Neuronal stem cell (in vitro differentiated cells): ENCODE measurements around the gene NLRP14.

Experiments used
- DNase-seq: peaks from one replicate; pipeline ENCODE4 v3.0.0-alpha.2; 2013; ENCODE audit warnings: low spot score
- H2AFZ ChIP-seq: one replicate; pipeline ENCODE4 v1.6.1; 2013; ENCODE audit warnings: mild to moderate bottlenecking, low read length, inconsistent platforms
- H2AK5ac ChIP-seq: 2 replicates; pipeline ENCODE4 v1.6.1; 2013; ENCODE audit warnings: low read depth, mild to moderate bottlenecking, inconsistent platforms, low read length, moderate library complexity, mixed read lengths
- H2BK120ac ChIP-seq: 2 replicates; pipeline ENCODE4 v1.6.1; 2013; ENCODE audit warnings: low read depth, mild to moderate bottlenecking, inconsistent platforms, low read length, moderate library complexity, mixed read lengths
- H2BK12ac ChIP-seq: one replicate; pipeline ENCODE4 v1.6.1; 2013; ENCODE audit warnings: low read length, inconsistent platforms
- H2BK15ac ChIP-seq: 2 replicates; pipeline ENCODE4 v1.6.1; 2013; ENCODE audit warnings: mild to moderate bottlenecking, low read length, inconsistent platforms, mixed read lengths
- H2BK5ac ChIP-seq: one replicate; pipeline ENCODE4 v1.6.1; 2013; ENCODE audit warnings: inconsistent platforms, mild to moderate bottlenecking, low read length, moderate library complexity
- H3K14ac ChIP-seq: one replicate; pipeline ENCODE4 v1.6.1; 2013; ENCODE audit warnings: low read length, inconsistent platforms
- H3K18ac ChIP-seq: 2 replicates; pipeline ENCODE4 v1.6.1; 2013; ENCODE audit warnings: low read length, inconsistent platforms
- H3K23ac ChIP-seq: 2 replicates; pipeline ENCODE4 v1.6.1; 2013; ENCODE audit warnings: low read depth, mild to moderate bottlenecking, mixed read lengths, low read length, inconsistent platforms; ENCODE audit not compliant: poor library complexity
- H3K27ac ChIP-seq: replicated peaks from 3 replicates; pipeline ENCODE4 v1.5.1; 2013; ENCODE audit warnings: low read length, inconsistent platforms
- H3K27me3 ChIP-seq, 3 experiments: 2 replicates each; pipeline ENCODE4 v1.6.1; 2013; ENCODE audit warnings: low read length in 3 of 3, mild to moderate bottlenecking in 2 of 3, inconsistent platforms in 1 of 3, low read depth in 1 of 3, mixed read lengths in 1 of 3, moderate library complexity in 1 of 3; ENCODE audit not compliant: control insufficient read depth in 3 of 3, insufficient read depth in 3 of 3
- H3K36me3 ChIP-seq, 2 donors: replicated peaks in 1 of 2; 2 replicates each; pipeline ENCODE4 v1.6.1; 2013; ENCODE audit warnings: low read length in 2 of 2; ENCODE audit not compliant: control insufficient read depth in 2 of 2, insufficient read depth in 2 of 2
- H3K4ac ChIP-seq: 2 replicates; pipeline ENCODE4 v1.6.1; 2013; ENCODE audit warnings: inconsistent platforms, mild to moderate bottlenecking, low read length, moderate library complexity
- H3K4me1 ChIP-seq, 2 donors: 1 replicate in 1 of 2; 2 replicates in 1 of 2; pipeline ENCODE4 v1.6.1; 2013; ENCODE audit warnings: low read length in 2 of 2, low read depth in 1 of 2; ENCODE audit not compliant: control insufficient read depth in 2 of 2, insufficient read depth in 1 of 2
- H3K4me2 ChIP-seq: one replicate; pipeline ENCODE4 v1.6.1; 2013; ENCODE audit warnings: mild to moderate bottlenecking, low read length, inconsistent platforms; ENCODE audit not compliant: insufficient read depth, poor library complexity, severe bottlenecking
- H3K4me3 ChIP-seq, 2 donors: 2 replicates each; pipeline ENCODE4 v1.5.1; 2013; ENCODE audit warnings: low read length in 2 of 2, mild to moderate bottlenecking in 2 of 2, inconsistent platforms in 1 of 2, moderate library complexity in 1 of 2
- H3K79me1 ChIP-seq: one replicate; pipeline ENCODE4 v1.6.1; 2013; ENCODE audit warnings: low read depth, mild to moderate bottlenecking, inconsistent platforms, low read length, moderate library complexity
- H3K9ac ChIP-seq: one replicate; pipeline ENCODE4 v1.6.1; 2013; ENCODE audit warnings: mild to moderate bottlenecking, low read depth, low read length, inconsistent platforms; ENCODE audit not compliant: poor library complexity
- H3K9me3 ChIP-seq, 2 donors: replicated peaks in 1 of 2; 2 replicates each; pipeline versions ENCODE3 to v1.6.1; 2013; ENCODE audit warnings: low read length in 2 of 2, mild to moderate bottlenecking in 2 of 2, inconsistent platforms in 1 of 2, low read depth in 1 of 2, mixed read lengths in 1 of 2, moderate library complexity in 1 of 2; ENCODE audit not compliant: control insufficient read depth in 2 of 2, insufficient read depth in 1 of 2
- H4K8ac ChIP-seq: one replicate; pipeline ENCODE4 v1.6.1; 2013; ENCODE audit warnings: low read depth, mild to moderate bottlenecking, inconsistent platforms, low read length, moderate library complexity
- H4K91ac ChIP-seq: one replicate; pipeline ENCODE4 v1.6.1; 2013; ENCODE audit warnings: low read length, low read depth, mild to moderate bottlenecking, inconsistent platforms; ENCODE audit not compliant: poor library complexity
- WGBS, 2 donors: extraction: QIAGEN DNeasy Blood & Tissue Kit; methylation state at CpG; one replicate each; pipeline ENCODE4 v1.1.7; 2013; ENCODE audit warnings: missing lambda C conversion rate in 2 of 2, mixed read lengths in 1 of 2; ENCODE audit not compliant: insufficient read length in 2 of 2, insufficient replicate concordance in 1 of 2; ENCODE audit errors: extremely low coverage in 2 of 2; 5-methylcytosine and 5-hydroxymethylcytosine counted together

The NLRP14 gene

GRCh38 chr11:6995703-6996102 lies 24.6 kb upstream of the NLRP14 start:
- H2BK120ac ChIP-seq, result no peak overlapping the region
- H2AFZ ChIP-seq, result no peak overlapping the region
- H2BK5ac ChIP-seq, result no peak overlapping the region
- peaks cover 4 to 17% of the 10 kb centered on the region in 2 donors for H3K36me3 ChIP-seq
- no peaks in the 10 kb centered on the region for H3K27me3 ChIP-seq
- H2BK15ac ChIP-seq, result no peak overlapping the region
- H3K9me3 ChIP-seq, result no peaks in the 10 kb centered on the region
- no peaks in the 10 kb centered on the region for H3K79me1 ChIP-seq
- no peak overlapping the region for H3K23ac ChIP-seq
- H3K4me1 ChIP-seq, result peaks cover 0 to 2% of the 10 kb centered on the region in 2 donors
- H3K9ac ChIP-seq, result no peak overlapping the region
- no peak overlapping the region for H3K4me2 ChIP-seq
- no peak overlapping the region for H3K27ac ChIP-seq
- no peak overlapping the region for H3K4me3 ChIP-seq
- no peak overlapping the region for H2AK5ac ChIP-seq
- DNase-seq, result no peak
- H4K8ac ChIP-seq, result no peak overlapping the region
- H3K18ac ChIP-seq, result no peak overlapping the region
- no peak overlapping the region for H4K91ac ChIP-seq
- H3K14ac ChIP-seq, result no peak overlapping the region
- H2BK12ac ChIP-seq, result no peak overlapping the region
- no peak overlapping the region for H3K4ac ChIP-seq

GRCh38 chr11:7004482-7004881 lies 15.8 kb upstream of the NLRP14 start:
- Histone ChIP-seq H4K91ac (no peak overlapping the region), H3K9me3 (no peaks in the 10 kb centered on the region), H2BK12ac (no peak overlapping the region), H2BK15ac (no peak overlapping the region), H2BK5ac (no peak overlapping the region), H3K27ac (no peak overlapping the region), H3K4me2 (no peak overlapping the region), H3K79me1 (peaks cover 3% of the 10 kb centered on the region), H3K18ac (no peak overlapping the region), H3K14ac (no peak overlapping the region), H3K4ac (no peak overlapping the region), H2BK120ac (no peak overlapping the region), H3K23ac (no peak overlapping the region), H3K36me3 (peaks cover 7 to 34% of the 10 kb centered on the region in 2 donors), H3K27me3 (no peaks in the 10 kb centered on the region), H3K9ac (no peak overlapping the region), H3K4me3 (no peak overlapping the region), H2AK5ac (no peak overlapping the region), H3K4me1 (no peaks in the 10 kb centered on the region), H4K8ac (no peak overlapping the region), H2AFZ (no peak overlapping the region)
- WGBS, 2 donors, result no CpG with 5 or more reads among the region's 3 CpGs
- no peak for DNase-seq

- Histone ChIP-seq H3K23ac (no peak overlapping the region), H3K9ac (no peak overlapping the region), H3K4me2 (no peak overlapping the region), H2BK15ac (no peak overlapping the region), H4K8ac (no peak overlapping the region), H2AFZ (no peak overlapping the region), H3K9me3 (no peaks in the 10 kb centered on the region), H3K14ac (no peak overlapping the region), H2BK120ac (no peak overlapping the region), H3K79me1 (peaks cover 2% of the 10 kb centered on the region), H3K18ac (no peak overlapping the region), H3K27me3 (no peaks in the 10 kb centered on the region), H3K27ac (no peak overlapping the region), H2AK5ac (no peak overlapping the region), H3K36me3 (peaks cover 0 to 2% of the 10 kb centered on the region in 2 donors), H3K4ac (no peak overlapping the region), H2BK5ac (no peak overlapping the region), H3K4me3 (no peak overlapping the region), H3K4me1 (peaks cover 4 to 6% of the 10 kb centered on the region in 2 donors), H4K91ac (no peak overlapping the region), H2BK12ac (no peak overlapping the region)
- no CpG with 5 or more reads among the region's 1 CpG for WGBS, 2 donors
- DNase-seq, result no peak
Measured at GRCh38 chr11:7014118-7014517, 6.2 kb upstream of the NLRP14 start.

GRCh38 chr11:7016011-7016410 lies 4.3 kb upstream of the NLRP14 start:
- Histone ChIP-seq H2BK120ac (no peak overlapping the region), H3K27ac (no peak overlapping the region), H2BK15ac (no peak overlapping the region), H4K91ac (no peak overlapping the region), H3K36me3 (peaks cover 0 to 2% of the 10 kb centered on the region in 2 donors), H2AK5ac (no peak overlapping the region), H2AFZ (no peak overlapping the region), H3K4me2 (no peak overlapping the region), H3K14ac (no peak overlapping the region), H4K8ac (no peak overlapping the region), H3K4ac (no peak overlapping the region), H3K27me3 (no peaks in the 10 kb centered on the region), H3K4me1 (peaks cover 6 to 7% of the 10 kb centered on the region in 2 donors), H2BK12ac (no peak overlapping the region), H3K9me3 (no peaks in the 10 kb centered on the region), H2BK5ac (no peak overlapping the region), H3K4me3 (no peak overlapping the region), H3K79me1 (peaks cover 2% of the 10 kb centered on the region), H3K9ac (no peak overlapping the region), H3K23ac (no peak overlapping the region), H3K18ac (no peak overlapping the region)
- DNase-seq, result no peak
- no CpG with 5 or more reads among the region's 1 CpG for WGBS, 2 donors
